Glomerular endothelial cell (primary cell): ENCODE results near the gene ACSS2. TPM values are rescaled to one million over a fixed set of nuclear protein-coding genes. Genes with fewer than 3 reads are reported as not detected.

Experiments used
- DNase-seq: peaks from one replicate; pipeline ENCODE4 v3.0.0-alpha.2; 2011; ENCODE audit warnings: low read depth, low spot score; ENCODE audit errors: extremely low read depth
- total RNA-seq: library from RNA; depleted of rRNA; stranded (reverse); fragments of >200 nt; gene quantifications from 2 replicates; pipeline ENCODE4 v1.2.3, GENCODE V29; 2015

The ACSS2 gene, protein sequence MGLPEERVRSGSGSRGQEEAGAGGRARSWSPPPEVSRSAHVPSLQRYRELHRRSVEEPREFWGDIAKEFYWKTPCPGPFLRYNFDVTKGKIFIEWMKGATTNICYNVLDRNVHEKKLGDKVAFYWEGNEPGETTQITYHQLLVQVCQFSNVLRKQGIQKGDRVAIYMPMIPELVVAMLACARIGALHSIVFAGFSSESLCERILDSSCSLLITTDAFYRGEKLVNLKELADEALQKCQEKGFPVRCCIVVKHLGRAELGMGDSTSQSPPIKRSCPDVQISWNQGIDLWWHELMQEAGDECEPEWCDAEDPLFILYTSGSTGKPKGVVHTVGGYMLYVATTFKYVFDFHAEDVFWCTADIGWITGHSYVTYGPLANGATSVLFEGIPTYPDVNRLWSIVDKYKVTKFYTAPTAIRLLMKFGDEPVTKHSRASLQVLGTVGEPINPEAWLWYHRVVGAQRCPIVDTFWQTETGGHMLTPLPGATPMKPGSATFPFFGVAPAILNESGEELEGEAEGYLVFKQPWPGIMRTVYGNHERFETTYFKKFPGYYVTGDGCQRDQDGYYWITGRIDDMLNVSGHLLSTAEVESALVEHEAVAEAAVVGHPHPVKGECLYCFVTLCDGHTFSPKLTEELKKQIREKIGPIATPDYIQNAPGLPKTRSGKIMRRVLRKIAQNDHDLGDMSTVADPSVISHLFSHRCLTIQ
- total RNA-seq: 36.5 and 51.8 TPM in 2 replicates

- DNase-seq: peak; percentile 87
Measured at GRCh38 chr20:34876406-34877282, at the start of gene ACSS2. Gene ACSS2 (plus strand): TSS chr20:34876612. CDS start chr20:34876646, 34 bp downstream.

GRCh38 chr20:34829191-34829590, 47.2 kb upstream of the ACSS2 start:
- no peak for DNase-seq

DNA sequence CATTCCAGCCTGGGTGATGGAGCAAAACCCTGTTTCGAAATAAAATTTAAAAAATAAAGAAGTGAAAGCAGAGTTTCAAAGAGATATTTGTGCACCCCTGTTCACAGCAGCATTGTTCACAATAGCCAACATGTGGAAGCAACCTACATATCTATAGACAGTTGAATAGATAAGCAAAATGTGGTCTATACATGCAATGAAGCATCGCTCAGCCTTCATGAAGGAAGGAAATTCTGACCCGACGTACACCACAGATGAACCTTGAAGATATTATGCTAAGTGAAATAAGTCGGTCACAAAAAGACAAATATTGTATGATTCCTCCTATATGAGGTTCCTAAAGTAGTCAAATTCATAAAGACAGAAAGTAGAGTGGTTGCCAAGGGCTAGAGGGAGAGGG, 44.5 kb upstream of the ACSS2 start:
- DNase-seq: no peak

DNA sequence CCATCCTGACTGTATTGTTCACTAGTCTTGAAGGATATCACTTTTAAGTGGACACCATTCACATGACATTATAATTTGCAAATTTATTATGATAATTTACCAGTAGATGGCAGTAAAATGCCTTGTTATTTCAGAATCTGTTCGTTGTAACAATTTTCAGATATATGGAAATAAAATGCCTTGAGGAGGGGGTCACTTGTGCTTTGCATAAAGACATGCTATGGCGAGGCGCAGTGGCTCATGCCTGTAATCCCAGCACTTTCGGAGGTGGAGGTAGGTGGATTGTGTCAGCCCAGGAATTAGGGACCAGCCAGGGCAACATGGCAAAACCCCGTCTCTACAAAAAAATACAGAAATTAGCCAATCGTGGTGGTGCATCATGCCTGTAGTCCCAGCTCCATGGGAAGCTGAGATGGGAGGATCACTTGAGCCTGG, 41.9 kb upstream of the ACSS2 start:
- DNase-seq: peak; percentile 29

- DNase-seq: no peak
Measured at GRCh38 chr20:34842143-34842542, 34.3 kb upstream of the ACSS2 start.

- no peak for DNase-seq
Measured at GRCh38 chr20:34843421-34843820, 33.0 kb upstream of the ACSS2 start.

DNA sequence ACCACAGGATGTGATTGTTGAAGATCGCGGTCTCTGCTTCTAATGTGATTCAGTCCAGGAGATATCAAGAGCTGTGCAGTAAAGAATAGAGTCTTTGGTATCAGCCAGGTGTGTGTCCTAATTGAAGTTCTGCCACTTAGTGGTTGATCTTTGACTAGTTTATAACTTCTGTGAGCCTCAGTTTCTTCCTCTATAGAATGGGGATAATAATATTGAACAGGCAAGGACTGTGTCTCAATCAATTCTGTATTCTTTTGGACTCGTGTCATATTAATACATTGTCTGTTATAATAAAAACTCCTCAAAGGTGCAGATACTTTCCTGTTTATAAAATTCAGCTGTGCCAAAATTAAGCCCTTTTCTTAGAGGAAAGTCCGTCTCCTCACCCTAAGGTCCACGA, 27.8 kb upstream of the ACSS2 start:
- no peak for DNase-seq

GRCh38 chr20:34849778-34850177, 26.6 kb upstream of the ACSS2 start:
- no peak for DNase-seq

DNA sequence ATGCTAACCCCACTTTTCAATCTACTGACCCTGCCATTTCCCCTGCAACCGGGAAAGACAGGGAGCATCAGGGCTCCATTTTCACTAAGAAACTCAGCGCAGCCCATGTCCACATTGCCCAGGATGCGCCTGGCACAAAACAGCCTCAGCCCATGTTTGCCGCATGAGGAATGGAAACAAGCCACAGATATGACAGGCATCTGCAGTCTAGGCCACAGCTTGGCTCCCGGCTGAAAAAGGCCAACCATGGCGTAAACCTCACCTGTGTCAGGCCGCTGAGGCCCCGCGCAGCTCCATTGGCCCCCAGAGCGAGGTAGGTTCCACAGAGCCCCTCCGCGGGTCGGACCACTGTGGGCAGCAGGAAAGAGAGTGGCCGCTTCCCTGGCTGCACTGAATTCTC, 25.4 kb upstream of the ACSS2 start:
- DNase-seq: no peak

GRCh38 chr20:34852298-34852697, 24.1 kb upstream of the ACSS2 start:
- DNase-seq: no peak

- DNase-seq: no peak
Measured at GRCh38 chr20:34859367-34859766, 17.0 kb upstream of the ACSS2 start.

DNA sequence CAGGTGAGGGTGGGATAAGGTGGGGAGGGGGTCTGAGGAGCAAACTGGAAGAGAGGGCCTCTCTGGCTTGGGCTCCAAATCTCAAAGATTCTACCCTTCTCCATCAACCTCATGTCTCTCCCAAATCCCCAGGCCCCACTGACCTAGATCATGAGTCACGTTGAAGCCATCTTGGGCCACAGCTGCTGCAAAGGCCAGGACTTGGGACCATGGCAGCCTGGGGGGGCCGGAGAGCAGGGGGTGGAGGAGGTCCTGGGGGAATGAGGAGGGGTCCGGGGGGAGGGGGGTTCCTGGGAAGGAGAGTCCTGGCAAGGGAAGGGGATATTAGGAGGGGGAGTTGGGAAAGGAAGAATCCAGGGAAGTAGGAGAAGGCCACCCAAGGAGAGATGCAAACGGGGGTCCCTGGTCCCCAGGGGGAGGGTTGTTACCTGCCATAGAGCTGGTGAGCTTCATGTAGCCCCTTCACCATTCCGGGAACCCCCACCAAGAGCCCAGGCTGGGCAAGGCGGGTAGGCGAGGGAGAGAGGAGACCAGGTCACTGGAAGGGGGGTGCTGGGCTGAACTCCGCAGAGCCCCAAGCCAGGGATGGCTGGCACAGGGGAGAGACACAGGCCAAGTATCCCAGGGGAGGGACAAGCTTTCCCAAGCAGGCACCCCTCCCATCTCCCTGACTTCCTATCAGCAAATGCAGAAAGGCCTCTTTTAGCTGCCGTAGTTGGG, 16.4 kb upstream of the ACSS2 start:
- no peak for DNase-seq

DNA sequence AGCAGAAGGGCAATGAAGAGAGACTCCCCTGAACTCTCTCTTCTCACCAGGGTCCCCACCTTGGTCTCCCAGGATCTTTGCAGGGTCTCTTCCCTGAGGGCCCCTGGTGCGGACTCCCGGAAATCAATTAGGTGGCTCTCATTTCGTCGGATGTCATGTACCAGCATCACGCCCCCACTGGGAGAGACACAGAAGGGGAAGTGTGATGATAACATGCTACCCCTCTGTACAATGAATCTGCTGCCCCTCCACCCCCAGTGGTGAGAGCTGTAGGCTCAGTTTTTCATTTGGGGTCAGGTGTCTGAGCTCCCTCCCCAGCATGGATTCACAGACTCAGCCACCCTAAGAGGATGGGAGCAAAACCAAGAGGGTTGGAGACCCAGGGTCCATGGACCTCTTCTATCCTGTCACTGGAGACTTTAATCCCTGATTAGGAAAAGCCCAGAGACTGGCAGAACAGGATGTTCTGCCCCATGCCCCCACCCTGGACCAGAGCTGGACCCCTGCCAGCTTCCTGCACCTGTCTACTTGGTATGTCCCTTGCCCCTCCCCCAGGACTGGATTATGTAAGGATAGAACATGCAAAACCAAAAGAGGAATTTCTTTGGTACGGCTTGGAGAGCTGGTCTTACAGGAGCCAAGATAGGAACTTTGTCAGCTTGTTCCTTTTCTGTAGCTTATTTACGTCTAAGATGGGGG, 14.9 kb upstream of the ACSS2 start:
- no peak for DNase-seq

GRCh38 chr20:34862724-34863123, 13.7 kb upstream of the ACSS2 start:
- no peak for DNase-seq

DNA sequence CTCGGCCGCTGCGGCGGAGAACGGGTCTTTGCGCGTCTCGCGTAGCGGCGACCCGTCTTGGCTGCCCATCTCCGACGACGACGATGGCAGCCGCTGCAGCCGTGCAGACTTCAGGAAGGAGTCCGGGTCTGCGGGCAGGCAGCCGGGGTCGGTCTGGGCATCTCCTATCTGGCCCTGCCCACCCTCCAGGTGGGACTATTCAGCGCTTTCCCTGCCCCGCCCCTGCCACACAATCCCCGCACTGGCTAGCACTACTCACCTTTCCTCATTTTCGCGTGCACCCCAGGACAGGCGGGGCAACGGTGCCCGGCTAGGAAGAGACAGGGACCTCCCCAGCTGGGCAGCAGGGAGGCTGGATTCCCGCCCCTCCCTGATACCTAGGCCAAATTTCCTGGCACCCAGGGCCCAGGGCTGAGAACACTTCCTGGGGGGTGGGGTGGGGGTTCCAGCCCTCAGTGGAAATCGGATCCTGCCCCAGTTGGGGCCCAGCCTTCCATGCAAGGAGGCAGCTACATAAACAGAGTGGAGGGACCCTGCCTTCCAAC, 12.9 kb upstream of the ACSS2 start:
- no peak for DNase-seq

DNA sequence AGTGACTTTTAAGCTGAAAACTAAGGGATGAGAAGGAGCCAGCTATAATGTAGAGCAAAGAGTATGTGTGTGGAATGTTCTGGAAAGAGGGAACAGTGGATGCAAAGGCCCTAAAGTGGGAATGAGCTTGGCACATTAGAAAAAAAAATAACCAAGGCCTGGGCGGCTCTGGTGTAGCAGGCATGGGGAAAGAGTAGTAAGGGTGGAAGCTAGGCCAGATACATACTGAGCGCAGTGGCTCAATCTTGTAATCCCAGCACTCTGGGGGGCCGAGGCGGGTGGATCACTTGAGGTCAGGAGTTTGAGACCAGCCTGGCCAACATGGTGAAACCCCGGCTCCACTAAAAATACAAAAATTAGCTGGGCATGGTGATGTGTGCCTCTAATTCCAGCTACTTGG, 12.2 kb upstream of the ACSS2 start:
- no peak for DNase-seq

DNA sequence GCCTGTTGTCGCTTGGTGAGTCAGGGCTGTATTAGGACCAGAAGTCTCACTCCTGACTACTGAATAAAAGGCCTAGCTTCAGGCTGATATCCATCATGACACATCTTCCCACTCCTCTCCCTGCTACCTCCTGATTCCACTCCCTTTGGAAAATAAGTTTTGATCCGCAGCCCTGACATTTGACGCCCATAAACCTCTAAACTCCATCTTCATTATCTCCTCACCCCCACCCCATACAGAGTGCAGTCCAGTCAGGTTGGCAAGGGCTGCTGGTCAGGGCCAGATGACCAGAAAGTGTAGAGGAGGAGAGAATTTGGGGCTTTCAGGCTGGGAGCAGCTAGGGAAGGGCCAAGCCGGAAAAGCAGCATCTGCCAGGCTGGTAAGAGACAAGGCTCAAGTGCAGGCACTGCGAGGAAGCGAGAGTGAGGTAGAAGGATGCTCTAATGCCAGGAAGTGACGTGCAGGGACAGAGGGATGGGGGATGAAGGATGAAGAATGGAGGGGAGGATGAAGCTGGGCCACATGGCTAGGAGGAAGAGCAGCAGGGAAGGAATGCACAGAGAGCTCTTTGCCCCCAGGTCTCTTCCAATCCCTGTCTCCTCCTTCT, 5.0 kb upstream of the ACSS2 start:
- DNase-seq: no peak

GRCh38 chr20:34871966-34872621, 4.3 kb upstream of the ACSS2 start:
- DNase-seq: no peak
